ENCODE results near the gene AGBL1. TPM values are rescaled to one million over a fixed set of nuclear protein-coding genes. Genes with fewer than 3 reads are reported as not detected.

AGBL1 gene
- total RNA-seq, 1 donor from 2014 or later = not detected

DNA sequence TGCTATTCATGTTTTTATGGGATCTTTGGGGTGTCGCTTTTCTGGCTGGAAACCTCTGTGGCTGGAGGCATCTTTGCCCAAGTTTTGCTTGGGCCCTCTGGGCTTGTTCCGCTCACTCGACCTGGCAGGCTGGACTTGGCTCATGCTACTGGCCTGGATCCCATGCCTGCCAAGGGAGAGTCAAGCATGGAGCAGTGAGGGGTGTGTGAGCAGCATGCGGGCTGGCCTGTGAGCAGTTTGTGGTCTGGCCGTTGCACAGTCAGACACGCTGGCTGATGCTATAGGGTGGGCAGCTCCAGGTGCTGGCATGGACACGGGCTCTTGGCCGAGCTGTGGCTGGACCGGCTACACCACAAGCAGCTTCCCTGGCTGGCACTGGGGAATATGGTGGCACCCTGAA, 491.1 kb downstream of the AGBL1 start:
- H3K4me1 ChIP-seq = peaks cover 7% of the 10 kb centered on the region
- H3K27me3 ChIP-seq (ENCODE audit: low read depth) = peaks cover 40% of the 10 kb centered on the region
- peaks cover under 1% of the 10 kb centered on the region for H3K9me3 ChIP-seq (replicated peaks)
- H3K4me3 ChIP-seq = no peak overlapping the region
- no peaks in the 10 kb centered on the region for H3K36me3 ChIP-seq
- DNase-seq = peak; percentile 24
- no peak overlapping the region for H3K27ac ChIP-seq (replicated peaks)
- TF ChIP-seq, protein P1, sequence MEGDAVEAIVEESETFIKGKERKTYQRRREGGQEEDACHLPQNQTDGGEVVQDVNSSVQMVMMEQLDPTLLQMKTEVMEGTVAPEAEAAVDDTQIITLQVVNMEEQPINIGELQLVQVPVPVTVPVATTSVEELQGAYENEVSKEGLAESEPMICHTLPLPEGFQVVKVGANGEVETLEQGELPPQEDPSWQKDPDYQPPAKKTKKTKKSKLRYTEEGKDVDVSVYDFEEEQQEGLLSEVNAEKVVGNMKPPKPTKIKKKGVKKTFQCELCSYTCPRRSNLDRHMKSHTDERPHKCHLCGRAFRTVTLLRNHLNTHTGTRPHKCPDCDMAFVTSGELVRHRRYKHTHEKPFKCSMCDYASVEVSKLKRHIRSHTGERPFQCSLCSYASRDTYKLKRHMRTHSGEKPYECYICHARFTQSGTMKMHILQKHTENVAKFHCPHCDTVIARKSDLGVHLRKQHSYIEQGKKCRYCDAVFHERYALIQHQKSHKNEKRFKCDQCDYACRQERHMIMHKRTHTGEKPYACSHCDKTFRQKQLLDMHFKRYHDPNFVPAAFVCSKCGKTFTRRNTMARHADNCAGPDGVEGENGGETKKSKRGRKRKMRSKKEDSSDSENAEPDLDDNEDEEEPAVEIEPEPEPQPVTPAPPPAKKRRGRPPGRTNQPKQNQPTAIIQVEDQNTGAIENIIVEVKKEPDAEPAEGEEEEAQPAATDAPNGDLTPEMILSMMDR (IDR thresholded peaks at IDR 0.05; ENCODE audit: borderline replicate concordance) = no peak
- intact Hi-C loops (cut with micrococcal nuclease) = no loop called here

DNA sequence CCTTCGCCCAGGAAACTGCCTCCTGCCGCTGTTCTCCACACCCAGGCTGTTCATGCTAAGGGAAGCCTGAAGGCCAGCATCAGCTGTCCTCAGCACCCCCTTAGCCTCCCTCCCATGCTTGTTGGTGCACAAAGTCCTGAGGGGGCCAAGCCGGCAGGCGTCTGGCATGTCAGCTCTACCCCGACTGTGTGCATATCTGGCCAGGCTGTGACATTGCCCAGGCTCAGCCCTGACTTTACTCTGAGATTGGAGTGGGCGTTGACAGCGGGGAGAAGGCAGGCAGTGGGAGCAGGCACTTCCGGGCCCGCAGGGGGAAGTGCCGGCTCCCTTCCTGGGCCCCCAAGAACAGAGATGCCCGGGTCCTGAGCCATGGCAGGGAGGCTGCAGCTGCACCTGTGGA, 492.2 kb downstream of the AGBL1 start:
- peak overlapping the region; percentile 48 for H3K4me3 ChIP-seq
- DNase-seq = no peak

DNA sequence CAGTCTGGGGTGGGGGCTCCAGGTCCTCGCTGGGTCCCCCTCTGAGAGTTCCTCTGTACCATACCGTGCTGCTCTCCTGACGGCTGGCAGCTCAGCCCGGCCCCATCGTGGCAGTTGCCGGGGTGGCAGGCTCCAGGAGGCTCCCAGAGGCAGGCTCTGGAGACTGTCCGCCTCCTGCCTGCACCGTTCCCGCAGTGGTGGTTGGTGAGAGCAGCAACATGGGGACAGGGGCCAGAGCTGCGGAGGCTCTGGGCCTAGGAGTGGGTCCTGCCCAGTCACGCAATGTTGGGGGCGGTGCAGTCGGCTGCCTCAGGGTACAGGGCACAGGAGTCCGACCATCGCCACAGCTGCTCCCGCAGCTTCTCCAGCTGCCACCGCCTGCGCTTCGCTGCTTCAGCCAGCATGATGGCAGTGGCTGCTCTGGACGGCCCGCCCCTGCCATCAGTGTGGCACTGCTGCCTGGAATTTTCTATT, 492.7 kb downstream of the AGBL1 start:
- no peak for DNase-seq
- peaks cover 40% of the 10 kb centered on the region for H3K27me3 ChIP-seq (ENCODE audit: low read depth)
- intact Hi-C loops (cut with micrococcal nuclease) = no loop called here

More for the DNA sequence above, 492.2 kb downstream of the AGBL1 start:
- TF ChIP-seq, protein P1 (IDR thresholded peaks at IDR 0.05; ENCODE audit: borderline replicate concordance) = no peak
- H3K4me1 ChIP-seq = peaks cover 7% of the 10 kb centered on the region
- intact Hi-C loops (cut with micrococcal nuclease) = no loop called here
- no peaks in the 10 kb centered on the region for H3K36me3 ChIP-seq
- no peaks in the 10 kb centered on the region for H3K9me3 ChIP-seq (replicated peaks)
- H3K27me3 ChIP-seq (ENCODE audit: low read depth) = peaks cover 40% of the 10 kb centered on the region
- H3K27ac ChIP-seq (replicated peaks) = no peak overlapping the region

DNA sequence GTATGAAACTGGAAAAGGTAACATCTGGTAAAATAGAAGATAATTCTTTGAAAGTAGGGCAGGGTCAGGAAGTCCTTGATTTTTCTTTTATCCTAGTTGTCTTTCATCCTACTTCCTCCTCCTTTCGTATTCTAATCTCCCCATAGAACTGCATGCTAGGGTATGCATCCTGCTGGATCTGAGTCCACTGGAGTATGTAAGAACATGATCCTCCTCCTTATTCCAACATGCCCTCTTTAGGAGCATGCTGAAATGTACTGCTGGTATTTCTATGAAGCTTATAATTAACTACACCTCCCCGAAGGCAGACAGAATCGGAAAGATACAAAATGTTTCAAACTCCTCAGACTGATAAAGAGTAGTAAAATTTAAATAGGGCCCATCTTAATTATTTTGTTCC, 493.8 kb downstream of the AGBL1 start:
- intact Hi-C loops (cut with micrococcal nuclease) = no loop called here
- H3K4me1 ChIP-seq = peaks cover 7% of the 10 kb centered on the region
- H3K27ac ChIP-seq (replicated peaks) = no peak overlapping the region
- TF ChIP-seq, protein P1 (IDR thresholded peaks at IDR 0.05; ENCODE audit: borderline replicate concordance) = no peak
- H3K27me3 ChIP-seq (ENCODE audit: low read depth) = peaks cover 37% of the 10 kb centered on the region
- no peak overlapping the region for H3K4me3 ChIP-seq
- no peaks in the 10 kb centered on the region for H3K36me3 ChIP-seq
- no peaks in the 10 kb centered on the region for H3K9me3 ChIP-seq (replicated peaks)
- no peak for DNase-seq

More for the DNA sequence above, 492.7 kb downstream of the AGBL1 start:
- TF ChIP-seq, protein P1 (IDR thresholded peaks at IDR 0.05; ENCODE audit: borderline replicate concordance) = no peak
- H3K9me3 ChIP-seq (replicated peaks) = no peaks in the 10 kb centered on the region
- H3K4me1 ChIP-seq = peaks cover 7% of the 10 kb centered on the region
- H3K27ac ChIP-seq (replicated peaks) = no peak overlapping the region
- H3K4me3 ChIP-seq = peak overlapping the region; percentile 48
- H3K36me3 ChIP-seq = no peaks in the 10 kb centered on the region

DNA sequence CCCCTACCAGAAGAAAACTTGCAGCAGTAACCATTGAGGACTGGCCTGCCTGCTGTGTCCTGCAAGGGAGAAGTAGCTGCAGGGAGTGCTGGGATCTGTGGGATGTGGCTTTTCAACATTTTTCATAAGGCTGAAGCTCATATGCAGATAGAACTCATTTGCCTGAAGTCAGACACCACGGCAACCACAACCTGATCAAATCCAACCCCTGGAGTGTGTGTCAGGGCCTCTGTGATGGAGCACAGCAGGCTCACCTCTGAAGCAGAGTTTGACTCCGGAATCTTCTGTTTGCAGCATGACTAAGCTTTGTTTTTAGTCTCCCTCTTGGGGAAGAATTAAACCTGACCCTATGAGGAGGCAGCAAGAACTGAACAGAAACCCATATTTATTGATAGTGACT, 508.7 kb downstream of the AGBL1 start:
- TF ChIP-seq, protein P1 (IDR thresholded peaks at IDR 0.05; ENCODE audit: borderline replicate concordance) = no peak
- Histone ChIP-seq H3K27me3 (ENCODE audit: low read depth) (peaks cover 4% of the 10 kb centered on the region), H3K9me3 (replicated peaks) (peaks cover 5% of the 10 kb centered on the region), H3K36me3 (no peaks in the 10 kb centered on the region), H3K4me3 (no peak overlapping the region), H3K27ac (replicated peaks) (no peak overlapping the region), H3K4me1 (peaks cover 6% of the 10 kb centered on the region)
- intact Hi-C loops (cut with micrococcal nuclease) = no loop called here
- no peak for DNase-seq

All from left ventricle myocardium inferior (tissue), 1 donor.